GM21786 (cell line): ENCODE measurements around the gene KLK10.
"Not testable (repeated sequence)": the region's sequence is repeated elsewhere in the genome, so short reads cannot be mapped to it uniquely, and the experiment has no call there.

ENCODE experiments used
- ATAC-seq: cut with Tn5 transposase; IDR thresholded peaks from one replicate; pipeline ENCODE4 v1.9.1; 2021; ENCODE audit not compliant: unreplicated experiment

The KLK10 gene

GRCh38 chr19:51003316-51003715 lies 16.2 kb downstream of the KLK10 start:
- no peak for ATAC-seq

GRCh38 chr19:51002542-51003311 lies 16.8 kb downstream of the KLK10 start:
- ATAC-seq: no peak

- ATAC-seq: no peak
These were observed 17.4 kb downstream of the KLK10 start for GRCh38 chr19:51002089-51002532.

- no peak for ATAC-seq
These were observed 18.0 kb downstream of the KLK10 start, which contains the start of gene KLK8 for GRCh38 chr19:51001515-51001914. Gene KLK8 (minus strand): TSS chr19:51001604. CDS start chr19:51001167, 437 bp downstream.

- ATAC-seq: no peak
These were observed 18.5 kb downstream of the KLK10 start for GRCh38 chr19:51000981-51001380.

- no peak for ATAC-seq
These were observed 19.1 kb downstream of the KLK10 start for GRCh38 chr19:51000426-51000825.

- no peak for ATAC-seq
These were observed 20.8 kb downstream of the KLK10 start for GRCh38 chr19:50998686-50999085.

- no peak for ATAC-seq
These were observed 21.4 kb downstream of the KLK10 start for GRCh38 chr19:50998061-50998460.

GRCh38 chr19:50994129-50994528 lies 25.4 kb downstream of the KLK10 start:
- no peak for ATAC-seq

- no peak for ATAC-seq
These were observed 26.9 kb downstream of the KLK10 start for GRCh38 chr19:50992666-50993035.

GRCh38 chr19:50984416-50984815 lies 35.1 kb downstream of the KLK10 start:
- not testable (repeated sequence) for ATAC-seq

- ATAC-seq: no peak
These were observed 35.8 kb downstream of the KLK10 start, which contains the start of gene KLK7 for GRCh38 chr19:50983625-50984292. Gene KLK7 (minus strand): TSS chr19:50983917. CDS start chr19:50982399, 1,518 bp downstream.

- no peak for ATAC-seq
These were observed 37.3 kb downstream of the KLK10 start for GRCh38 chr19:50982186-50982585.

GRCh38 chr19:50981587-50982146 lies 37.8 kb downstream of the KLK10 start:
- no peak for ATAC-seq

- no peak for ATAC-seq
These were observed 39.3 kb downstream of the KLK10 start for GRCh38 chr19:50980208-50980607.

GRCh38 chr19:50979758-50980157 lies 39.8 kb downstream of the KLK10 start:
- no peak for ATAC-seq

- ATAC-seq: no peak
These were observed 40.6 kb downstream of the KLK10 start for GRCh38 chr19:50978772-50979390.

- no peak for ATAC-seq
These were observed 41.9 kb downstream of the KLK10 start for GRCh38 chr19:50977626-50978025.

GRCh38 chr19:50975766-50976165 lies 43.7 kb downstream of the KLK10 start:
- ATAC-seq: no peak

- no peak for ATAC-seq
These were observed 44.6 kb downstream of the KLK10 start for GRCh38 chr19:50974702-50975556.
